ENCODE results near the gene EXT2. TPM values are rescaled to one million over a fixed set of nuclear protein-coding genes. Genes with fewer than 3 reads are reported as not detected.

Gene EXT2
- total RNA-seq, 1 donor: 174 TPM

GRCh38 chr11:44143987-44144909 lies 48.8 kb downstream of the EXT2 start:
- Histone ChIP-seq H3K4me3 (ENCODE audit: insufficient read depth, low read length) (no peak overlapping the region), H4K20me1 (ENCODE audit: insufficient read depth, low read length) (peaks cover 21% of the 10 kb centered on the region), H3K9me3 (ENCODE audit: low read depth, low read length) (no peaks in the 10 kb centered on the region), H3K27me3 (ENCODE audit: insufficient read depth, low read length) (no peaks in the 10 kb centered on the region), H3K36me3 (ENCODE audit: insufficient read depth, low read length) (peaks cover 8% of the 10 kb centered on the region), H3K4me1 (ENCODE audit: insufficient read depth, low read length) (peaks cover 23% of the 10 kb centered on the region), H3K27ac (ENCODE audit: low read depth, low read length) (no peak overlapping the region), H3K4me2 (ENCODE audit: insufficient read depth, low read length) (no peak overlapping the region), H2AFZ (ENCODE audit: low read length) (no peak overlapping the region), H3K79me2 (ENCODE audit: insufficient read depth, low read length) (no peaks in the 10 kb centered on the region)
- no peak for TF ChIP-seq CTCF (IDR thresholded peaks at IDR 0.05; ENCODE audit: extremely low read depth, low read depth, low read length)
- no peak for DNase-seq (ENCODE audit: insufficient read length, low spot score, missing footprints)

DNA sequence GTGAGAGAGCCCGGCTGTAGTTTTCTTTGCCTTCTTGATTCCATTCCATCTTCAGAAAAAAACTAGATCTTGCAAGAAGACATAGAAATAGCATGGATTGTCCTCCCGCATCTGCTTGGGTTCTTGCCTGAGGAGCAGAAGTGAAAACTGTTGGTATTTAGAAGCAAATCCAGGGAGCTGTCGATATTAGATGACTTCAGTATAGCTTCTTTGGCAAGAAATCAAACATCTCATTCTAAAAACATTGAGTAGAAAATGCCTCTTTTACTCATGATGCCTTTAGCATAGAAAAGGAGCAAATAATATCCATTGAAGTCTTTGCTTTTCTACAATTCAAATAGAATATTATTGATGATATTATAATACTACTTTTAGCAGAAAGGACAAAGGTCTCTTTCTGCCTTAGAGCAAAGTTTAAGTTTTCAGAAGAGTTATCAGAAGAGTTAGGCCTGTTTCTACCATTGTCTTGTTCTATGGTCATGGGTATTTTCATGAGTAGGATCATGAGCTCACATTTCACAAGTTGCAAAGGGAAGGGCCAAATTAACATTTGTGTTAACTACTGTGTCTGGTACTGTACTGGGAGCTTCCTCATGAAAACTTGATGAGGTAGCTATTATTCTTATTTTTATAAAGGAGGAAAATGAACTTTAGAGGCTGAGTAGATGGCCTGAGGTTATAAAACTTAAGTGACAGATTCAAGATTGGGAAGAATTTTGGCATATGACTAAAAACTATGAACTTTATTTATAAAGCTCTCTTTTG lies 49.7 kb downstream of the EXT2 start:
- no peak for TF ChIP-seq CTCF (IDR thresholded peaks at IDR 0.05; ENCODE audit: extremely low read depth, low read depth, low read length)
- Histone ChIP-seq H3K9me3 (ENCODE audit: low read depth, low read length) (no peaks in the 10 kb centered on the region), H3K4me1 (ENCODE audit: insufficient read depth, low read length) (peaks cover 14% of the 10 kb centered on the region), H3K4me3 (ENCODE audit: insufficient read depth, low read length) (no peak overlapping the region), H4K20me1 (ENCODE audit: insufficient read depth, low read length) (peaks cover 17% of the 10 kb centered on the region), H3K27ac (ENCODE audit: low read depth, low read length) (no peak overlapping the region), H3K36me3 (ENCODE audit: insufficient read depth, low read length) (peaks cover 8% of the 10 kb centered on the region), H2AFZ (ENCODE audit: low read length) (no peak overlapping the region), H3K27me3 (ENCODE audit: insufficient read depth, low read length) (no peaks in the 10 kb centered on the region), H3K79me2 (ENCODE audit: insufficient read depth, low read length) (no peaks in the 10 kb centered on the region), H3K4me2 (ENCODE audit: insufficient read depth, low read length) (no peak overlapping the region)
- DNase-seq (ENCODE audit: insufficient read length, low spot score, missing footprints): peak; percentile 87

GRCh38 chr11:44146931-44147330 lies 51.5 kb downstream of the EXT2 start:
- H4K20me1 ChIP-seq (ENCODE audit: insufficient read depth, low read length): peaks cover 13% of the 10 kb centered on the region
- peaks cover 11% of the 10 kb centered on the region for H3K36me3 ChIP-seq (ENCODE audit: insufficient read depth, low read length)

More at GRCh38 chr11:44146931-44147330, 51.5 kb downstream of the EXT2 start:
- DNase-seq (ENCODE audit: insufficient read length, low spot score, missing footprints): no peak
- no peak overlapping the region for H3K4me3 ChIP-seq (ENCODE audit: insufficient read depth, low read length)
- H3K9me3 ChIP-seq (ENCODE audit: low read depth, low read length): no peaks in the 10 kb centered on the region
- TF ChIP-seq CTCF (IDR thresholded peaks at IDR 0.05; ENCODE audit: extremely low read depth, low read depth, low read length): no peak
- H3K4me1 ChIP-seq (ENCODE audit: insufficient read depth, low read length): peaks cover 9% of the 10 kb centered on the region
- no peaks in the 10 kb centered on the region for H3K79me2 ChIP-seq (ENCODE audit: insufficient read depth, low read length)
- no peaks in the 10 kb centered on the region for H3K27me3 ChIP-seq (ENCODE audit: insufficient read depth, low read length)
- H3K27ac ChIP-seq (ENCODE audit: low read depth, low read length): no peak overlapping the region
- no peak overlapping the region for H3K4me2 ChIP-seq (ENCODE audit: insufficient read depth, low read length)
- H2AFZ ChIP-seq (ENCODE audit: low read length): no peak overlapping the region
